Measurements from ENCODE around the gene SUGCT. TPM values are rescaled to one million over a fixed set of nuclear protein-coding genes. Genes with fewer than 3 reads are reported as not detected.
"Not testable (repeated sequence)": the region's sequence is repeated elsewhere in the genome, so short reads cannot be mapped to it uniquely, and the experiment has no call there.

The SUGCT gene
- total RNA-seq, 1 donor from 2014 or later: 1.7 TPM

GRCh38 chr7:40405991-40406390 lies 271.2 kb downstream of the SUGCT start:
- H3K27ac ChIP-seq: no peak overlapping the region
- H3K9me3 ChIP-seq: no peaks in the 10 kb centered on the region
- no peak overlapping the region for H3K4me3 ChIP-seq
- DNase-seq (no peak), ATAC-seq (no peak)
- no peaks in the 10 kb centered on the region for H3K36me3 ChIP-seq
- H3K4me1 ChIP-seq: no peaks in the 10 kb centered on the region
- H3K27me3 ChIP-seq (ENCODE audit: low read depth): no peaks in the 10 kb centered on the region
- intact Hi-C loops (cut with DNase I): no loop called here
- no peak for TF ChIP-seq CTCF (IDR thresholded peaks at IDR 0.05)

DNA sequence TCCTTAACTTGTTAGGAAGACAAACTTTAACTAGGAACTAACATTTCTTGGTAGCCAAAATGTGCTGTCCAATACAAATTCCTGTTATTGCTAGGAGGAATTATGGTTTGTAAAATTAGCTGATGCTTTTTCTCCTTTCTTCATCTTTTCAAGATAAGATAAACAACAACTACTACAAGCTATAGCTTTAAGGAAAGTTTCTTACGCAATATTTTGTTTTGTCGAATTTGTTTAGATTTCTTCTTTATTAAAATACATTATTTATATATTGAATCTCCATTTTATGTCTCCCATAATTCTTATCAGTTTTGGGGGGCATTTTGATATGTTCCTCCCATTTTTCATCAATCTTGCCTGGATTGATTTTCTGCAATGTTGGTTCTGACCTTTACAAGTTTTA lies 277.5 kb downstream of the SUGCT start:
- ATAC-seq: no peak
- Histone ChIP-seq H3K27me3 (ENCODE audit: low read depth) (no peaks in the 10 kb centered on the region), H3K9me3 (no peaks in the 10 kb centered on the region), H3K4me1 (no peaks in the 10 kb centered on the region), H3K36me3 (no peaks in the 10 kb centered on the region), H3K4me3 (no peak overlapping the region), H3K27ac (no peak overlapping the region)
- DNase-seq: no peak
- no peak for TF ChIP-seq CTCF (IDR thresholded peaks at IDR 0.05)
- intact Hi-C loops (cut with DNase I): no loop called here

GRCh38 chr7:40414704-40415103 lies 279.9 kb downstream of the SUGCT start:
- H3K27ac ChIP-seq; H3K27me3 ChIP-seq (ENCODE audit: low read depth); H3K4me1 ChIP-seq; H3K4me3 ChIP-seq; intact Hi-C loops (cut with DNase I); H3K36me3 ChIP-seq; ATAC-seq; H3K9me3 ChIP-seq; DNase-seq: not testable (repeated sequence)

GRCh38 chr7:40418448-40418847 lies 283.6 kb downstream of the SUGCT start:
- intact Hi-C loops (cut with DNase I): no loop called here
- Histone ChIP-seq H3K4me3 (no peak overlapping the region), H3K4me1 (no peaks in the 10 kb centered on the region), H3K9me3 (no peaks in the 10 kb centered on the region), H3K27me3 (ENCODE audit: low read depth) (no peaks in the 10 kb centered on the region), H3K27ac (no peak overlapping the region), H3K36me3 (no peaks in the 10 kb centered on the region)
- TF ChIP-seq CTCF (IDR thresholded peaks at IDR 0.05): no peak
- DNase-seq (no peak), ATAC-seq (no peak)

DNA sequence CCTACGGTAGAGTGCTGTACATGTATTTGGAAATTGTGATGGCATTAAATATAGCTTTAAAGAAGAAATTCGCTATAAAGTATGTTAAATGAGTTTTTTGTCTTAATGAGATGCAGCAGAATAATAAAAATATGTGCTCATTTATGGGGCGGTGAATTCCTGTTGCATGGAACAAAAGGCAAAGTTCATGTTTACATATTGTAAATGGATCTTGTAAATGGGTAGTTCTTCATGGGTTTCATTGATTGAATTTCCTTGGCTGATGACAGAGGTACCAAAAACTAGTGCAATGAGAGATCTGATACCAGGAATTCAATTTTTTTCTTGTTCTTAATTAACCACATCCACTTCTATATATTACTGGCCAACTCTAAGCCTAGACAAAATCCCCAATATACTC lies 284.2 kb downstream of the SUGCT start:
- intact Hi-C loops (cut with DNase I): no loop called here
- no peak overlapping the region for H3K4me3 ChIP-seq
- ATAC-seq: no peak
- TF ChIP-seq CTCF (IDR thresholded peaks at IDR 0.05): no peak
- H3K4me1 ChIP-seq: no peaks in the 10 kb centered on the region
- no peaks in the 10 kb centered on the region for H3K9me3 ChIP-seq
- H3K36me3 ChIP-seq: no peaks in the 10 kb centered on the region
- no peak for DNase-seq
- H3K27me3 ChIP-seq (ENCODE audit: low read depth): no peaks in the 10 kb centered on the region
- no peak overlapping the region for H3K27ac ChIP-seq

- DNase-seq (no peak), ATAC-seq (no peak)
- H3K4me3 ChIP-seq: no peak overlapping the region
- H3K4me1 ChIP-seq: no peaks in the 10 kb centered on the region
- no peaks in the 10 kb centered on the region for H3K27me3 ChIP-seq (ENCODE audit: low read depth)
- no peaks in the 10 kb centered on the region for H3K36me3 ChIP-seq
- H3K9me3 ChIP-seq: no peaks in the 10 kb centered on the region
- no peak for TF ChIP-seq CTCF (IDR thresholded peaks at IDR 0.05)
- H3K27ac ChIP-seq: no peak overlapping the region
- intact Hi-C loops (cut with DNase I): no loop called here
Observed at GRCh38 chr7:40419806-40420205, 285.0 kb downstream of the SUGCT start.

Data from lower lobe of right lung (tissue), 2 donors.